ENCODE results near the gene PPM1E. TPM values are rescaled to one million over a fixed set of nuclear protein-coding genes. Genes with fewer than 3 reads are reported as not detected.

PPM1E gene
- total and polyA plus RNA-seq, 2 donors (not counting 1 experiment from before 2014, with no cell fraction given), result not detected

DNA sequence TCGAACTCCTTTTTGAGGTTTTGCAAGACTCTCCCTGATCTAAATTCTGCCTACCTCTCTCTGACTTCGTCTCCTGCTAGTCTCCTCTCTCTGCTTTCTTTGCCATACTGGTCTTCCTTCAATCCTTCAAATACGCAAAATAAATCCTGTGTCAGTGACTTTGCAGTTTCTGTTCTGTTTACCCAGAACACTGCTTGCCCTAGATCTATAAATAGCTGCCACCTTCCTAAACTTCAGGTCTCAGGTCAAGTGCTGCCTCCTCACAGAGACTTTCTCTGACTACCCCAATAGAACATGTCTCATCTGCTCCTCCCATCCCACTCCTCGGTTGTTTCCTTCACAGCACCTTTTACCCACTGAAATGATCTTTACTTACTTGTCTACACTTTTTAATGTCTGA lies 272.1 kb downstream of the PPM1E start:
- Histone ChIP-seq H3K27ac (ENCODE audit: low read length in 2 of 2) (no peak overlapping the region), H3K9ac (ENCODE audit: low read length) (no peak overlapping the region), H2AFZ (ENCODE audit: insufficient read depth, low read depth, low read length, poor library complexity, severe bottlenecking) (no peak overlapping the region), H3K4me1 (ENCODE audit: control insufficient read depth in 2 of 2, insufficient read depth in 2 of 2, low read length in 2 of 2) (no peaks in the 10 kb centered on the region), H3K4me3 (ENCODE audit: control extremely low read depth in 1 of 5, extremely low read depth in 1 of 5, insufficient read depth in 1 of 5, low read depth in 2 of 5, low read length in 4 of 5) (no peak overlapping the region), H3K4me2 (replicated peaks; ENCODE audit: low read depth, low read length, poor library complexity, severe bottlenecking) (no peak overlapping the region), H3K27me3 (replicated peaks in 1 of 4; ENCODE audit: control extremely low read depth in 1 of 4, control insufficient read depth in 3 of 4, insufficient read depth in 4 of 4, low read length in 3 of 4) (no peaks in the 10 kb centered on the region), H3K9me3 (ENCODE audit: control extremely low read depth in 1 of 3, control insufficient read depth in 2 of 3, insufficient read depth in 1 of 3, low read length in 2 of 3) (no peaks in the 10 kb centered on the region), H4K20me1 (ENCODE audit: control insufficient read depth, insufficient read depth, low read length, poor library complexity, severe bottlenecking) (no peaks in the 10 kb centered on the region), H3K79me2 (ENCODE audit: control insufficient read depth, insufficient read depth, low read length) (no peaks in the 10 kb centered on the region), H3K36me3 (replicated peaks in 1 of 2; ENCODE audit: control extremely low read depth in 1 of 2, control insufficient read depth in 1 of 2, extremely low read depth in 1 of 2, insufficient read depth in 2 of 2, low read length in 1 of 2) (peaks cover 1 to 15% of the 10 kb centered on the region in 2 experiments)
- intact Hi-C loops (cut with micrococcal nuclease), result no loop called here
- ChIA-PET CTCF (no interaction called here), POLR2A (no interaction called here)
- TF ChIP-seq, protein P1, sequence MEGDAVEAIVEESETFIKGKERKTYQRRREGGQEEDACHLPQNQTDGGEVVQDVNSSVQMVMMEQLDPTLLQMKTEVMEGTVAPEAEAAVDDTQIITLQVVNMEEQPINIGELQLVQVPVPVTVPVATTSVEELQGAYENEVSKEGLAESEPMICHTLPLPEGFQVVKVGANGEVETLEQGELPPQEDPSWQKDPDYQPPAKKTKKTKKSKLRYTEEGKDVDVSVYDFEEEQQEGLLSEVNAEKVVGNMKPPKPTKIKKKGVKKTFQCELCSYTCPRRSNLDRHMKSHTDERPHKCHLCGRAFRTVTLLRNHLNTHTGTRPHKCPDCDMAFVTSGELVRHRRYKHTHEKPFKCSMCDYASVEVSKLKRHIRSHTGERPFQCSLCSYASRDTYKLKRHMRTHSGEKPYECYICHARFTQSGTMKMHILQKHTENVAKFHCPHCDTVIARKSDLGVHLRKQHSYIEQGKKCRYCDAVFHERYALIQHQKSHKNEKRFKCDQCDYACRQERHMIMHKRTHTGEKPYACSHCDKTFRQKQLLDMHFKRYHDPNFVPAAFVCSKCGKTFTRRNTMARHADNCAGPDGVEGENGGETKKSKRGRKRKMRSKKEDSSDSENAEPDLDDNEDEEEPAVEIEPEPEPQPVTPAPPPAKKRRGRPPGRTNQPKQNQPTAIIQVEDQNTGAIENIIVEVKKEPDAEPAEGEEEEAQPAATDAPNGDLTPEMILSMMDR (IDR thresholded peaks at IDR 0.05), result no peak
- TF ChIP-seq EZH2 (IDR thresholded peaks at IDR 0.05; ENCODE audit: borderline replicate concordance, insufficient read depth, low read depth, low read length, poor library complexity, severe bottlenecking), result no peak
- ATAC-seq (ENCODE audit: low read depth), result no peak
- Mint-ChIP-seq H3K27ac (peak overlapping the region; percentile 44), H3K9me3 (ENCODE audit: insufficient read depth) (no peaks in the 10 kb centered on the region), H3K4me3 (no peak overlapping the region), H3K4me1 (peaks cover 4% of the 10 kb centered on the region), H3K27me3 (no peaks in the 10 kb centered on the region)
- WGBS (ENCODE audit: insufficient coverage), result 56% methylated on average over 4 of the region's 4 CpGs
- no peak for DNase-seq

DNA sequence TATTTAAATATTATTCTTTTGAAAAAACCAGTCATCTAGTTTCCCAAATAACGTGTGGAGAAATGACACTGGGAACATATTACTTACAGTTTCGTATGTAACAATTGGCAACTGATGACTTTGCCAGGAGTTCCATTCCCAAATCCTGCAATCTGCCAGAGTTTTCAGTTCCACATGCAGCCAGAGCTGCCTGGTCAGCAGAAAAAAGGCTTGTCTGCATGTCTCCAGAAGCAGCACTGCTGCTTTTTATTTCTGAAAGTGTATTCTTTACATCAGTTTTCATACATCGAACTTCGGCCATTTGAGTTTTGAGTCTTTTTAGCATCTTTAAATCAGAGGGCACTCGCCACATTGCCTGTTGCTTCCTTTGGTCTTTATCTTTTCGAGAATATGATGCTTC lies 272.7 kb downstream of the PPM1E start:
- Histone ChIP-seq H3K9me3 (ENCODE audit: control extremely low read depth in 1 of 3, control insufficient read depth in 2 of 3, insufficient read depth in 1 of 3, low read length in 2 of 3) (no peaks in the 10 kb centered on the region), H3K4me3 (ENCODE audit: control extremely low read depth in 1 of 5, extremely low read depth in 1 of 5, insufficient read depth in 1 of 5, low read depth in 2 of 5, low read length in 4 of 5) (no peak overlapping the region), H3K4me2 (replicated peaks; ENCODE audit: low read depth, low read length, poor library complexity, severe bottlenecking) (no peak overlapping the region), H3K9ac (ENCODE audit: low read length) (no peak overlapping the region), H3K27ac (ENCODE audit: low read length in 2 of 2) (no peak overlapping the region), H3K36me3 (replicated peaks in 1 of 2; ENCODE audit: control extremely low read depth in 1 of 2, control insufficient read depth in 1 of 2, extremely low read depth in 1 of 2, insufficient read depth in 2 of 2, low read length in 1 of 2) (peaks cover 1 to 15% of the 10 kb centered on the region in 2 experiments), H3K27me3 (replicated peaks in 1 of 4; ENCODE audit: control extremely low read depth in 1 of 4, control insufficient read depth in 3 of 4, insufficient read depth in 4 of 4, low read length in 3 of 4) (no peaks in the 10 kb centered on the region), H3K4me1 (ENCODE audit: control insufficient read depth in 2 of 2, insufficient read depth in 2 of 2, low read length in 2 of 2) (no peaks in the 10 kb centered on the region), H2AFZ (ENCODE audit: insufficient read depth, low read depth, low read length, poor library complexity, severe bottlenecking) (no peak overlapping the region), H3K79me2 (ENCODE audit: control insufficient read depth, insufficient read depth, low read length) (no peaks in the 10 kb centered on the region), H4K20me1 (ENCODE audit: control insufficient read depth, insufficient read depth, low read length, poor library complexity, severe bottlenecking) (no peaks in the 10 kb centered on the region)
- WGBS (ENCODE audit: insufficient coverage), result 100% methylated on average over 2 of the region's 6 CpGs
- ChIA-PET CTCF (no interaction called here), POLR2A (no interaction called here)
- TF ChIP-seq, protein P1 (IDR thresholded peaks at IDR 0.05), result no peak
- TF ChIP-seq EZH2 (IDR thresholded peaks at IDR 0.05; ENCODE audit: borderline replicate concordance, insufficient read depth, low read depth, low read length, poor library complexity, severe bottlenecking), result no peak
- ATAC-seq (ENCODE audit: low read depth) (no peak), DNase-seq (no peak)
- intact Hi-C loops (cut with micrococcal nuclease), result no loop called here
- Mint-ChIP-seq H3K4me3 (no peak overlapping the region), H3K27me3 (no peaks in the 10 kb centered on the region), H3K4me1 (peaks cover 4% of the 10 kb centered on the region), H3K27ac (no peak overlapping the region), H3K9me3 (ENCODE audit: insufficient read depth) (no peaks in the 10 kb centered on the region)

All from B cell (primary cell).